H1 (cell line): ENCODE measurements around the gene ZDHHC5. TPM values are rescaled to one million over a fixed set of nuclear protein-coding genes. Genes with fewer than 3 reads are reported as not detected.

Experiments
- ATF2 ChIP-seq: IDR thresholded peaks from 2 replicates; pipeline ENCODE4 v1.6.1; 2012; ENCODE audit warnings: low read length, inconsistent platforms
- NRF1 ChIP-seq: IDR thresholded peaks from 2 replicates; pipeline ENCODE4 v1.6.1; 2011; ENCODE audit warnings: mild to moderate bottlenecking, low read depth, low read length, improper control_type of control experiment
- TBP ChIP-seq: IDR thresholded peaks from 2 replicates; pipeline ENCODE4 v1.6.1; 2011; ENCODE audit warnings: low read depth, low read length, improper control_type of control experiment
- polyA plus RNA-seq, 7 experiments: library from polyadenylated mRNA; depleted of rRNA in 3 of 7; stranded (reverse) in 5 of 7; unstranded in 2 of 7; fragments of >200 nt in 5 of 7; fragments of 200-250 nt in 2 of 7; gene quantifications; 1 replicate in 5 of 7; 2 replicates in 1 of 7; 4 replicates in 1 of 7; pipeline versions ENCODE4 v1.2.1 to v1.2.3, GENCODE V29; 2011 to 2013; ENCODE audit warnings: missing spikeins in 2 of 7, mixed read lengths in 2 of 7
- total RNA-seq: library from RNA; stranded (reverse); fragmentation: NEBNext Ultra II Directional; extraction: Animal tissue kit (Norgen Biotek cat#: 25700); gene quantifications from 2 replicates; pipeline ENCODE4 v1.2.1, GENCODE V29; 2021

Gene ZDHHC5
- total and polyA plus RNA-seq, 2 of the 8 experiments (the other 6 are each of a cell fraction or from before 2014, with no cell fraction given): 40.0 to 56.3 TPM

DNA sequence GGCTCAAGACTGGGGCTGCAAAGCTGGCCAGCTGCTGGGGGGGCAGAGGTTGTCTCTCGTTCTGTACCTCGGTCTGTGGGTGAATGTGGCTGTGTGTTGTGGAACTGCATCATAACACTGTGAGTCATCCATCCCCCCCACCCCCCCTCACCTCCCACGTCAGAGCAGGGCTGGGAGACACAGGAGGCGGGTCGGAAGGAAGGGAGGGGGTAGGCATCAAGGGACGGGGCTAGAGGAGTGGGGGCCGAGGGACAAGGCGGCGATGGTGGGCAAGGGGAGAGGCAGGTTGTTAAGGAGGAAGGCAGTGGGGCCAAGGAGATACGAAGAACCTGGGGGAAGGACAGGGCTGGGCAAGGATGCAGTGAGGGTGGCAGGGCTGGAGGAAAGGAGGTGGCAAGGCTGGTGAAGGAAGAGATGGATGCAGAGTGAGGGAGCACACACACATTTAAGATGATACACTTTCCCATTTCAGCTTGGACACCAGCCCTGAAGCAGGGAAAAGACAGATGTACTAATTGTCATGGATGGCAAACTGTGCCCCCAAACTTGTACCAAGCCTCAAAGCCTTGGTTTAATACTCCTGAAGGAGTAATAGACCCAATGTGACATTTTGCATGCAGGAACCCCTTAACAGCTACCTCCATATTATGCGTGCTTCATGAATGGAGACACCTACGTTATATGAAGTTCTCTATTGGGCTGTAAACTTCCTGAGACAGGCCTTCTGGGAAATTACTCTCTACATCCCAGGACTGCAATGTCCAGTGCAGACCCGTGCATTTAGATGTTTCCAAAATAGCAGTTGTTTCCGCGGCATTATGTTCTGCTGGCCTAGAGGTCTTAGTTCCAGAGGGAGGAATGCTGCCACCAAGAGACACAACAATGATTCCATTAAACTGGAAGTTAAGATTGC lies 17.8 kb upstream of the ZDHHC5 start, which contains the start of gene YPEL4 (continued):
- no peak for TF ChIP-seq NRF1
- TF ChIP-seq TBP: no peak
- TF ChIP-seq ATF2: no peak
